ENCODE results near the gene SLC22A15. TPM values are rescaled to one million over a fixed set of nuclear protein-coding genes. Genes with fewer than 3 reads are reported as not detected.

Gene SLC22A15
- total and polyA plus RNA-seq, 5 donors: 3.5 to 9.3 (median 4.8) TPM

GRCh38 chr1:116118471-116118870 lies 142.2 kb downstream of the SLC22A15 start:
- ATAC-seq (no peak), DNase-seq (no peak)
- no peaks in the 10 kb centered on the region for H3K27me3 ChIP-seq (ENCODE audit: control insufficient read depth, insufficient read depth)
- H3K4me1 ChIP-seq (ENCODE audit: control insufficient read depth, insufficient read depth, low read length): no peaks in the 10 kb centered on the region
- no peak overlapping the region for H3K4me3 ChIP-seq (ENCODE audit: low read length)
- intact Hi-C loops (cut with DNase I): no loop called here
- no peaks in the 10 kb centered on the region for H3K9me3 ChIP-seq (ENCODE audit: control insufficient read depth, low read length)
- no peak overlapping the region for H3K27ac ChIP-seq (ENCODE audit: low read length)
- 64% methylated on average over 3 of the region's 3 CpGs for WGBS

Other genes with a start within 250 kb of the SLC22A15 start
- gene CASQ2, start 207.8 kb upstream of the SLC22A15 start, total RNA-seq: 100 to 1,000 TPM; 706 to 865 (median 788) TPM
- 702 TPM for gene CASQ2, start 207.8 kb upstream of the SLC22A15 start, polyA plus RNA-seq
- gene NHLH2, start 135.4 kb upstream of the SLC22A15 start, total RNA-seq: not detected
- gene NHLH2, start 135.4 kb upstream of the SLC22A15 start, polyA plus RNA-seq: not detected
- under 1 TPM in 1 of 4 donors, not detected in 3; 0.06 TPM for gene MAB21L3, start 134.9 kb downstream of the SLC22A15 start, total RNA-seq
- not detected for gene MAB21L3, start 134.9 kb downstream of the SLC22A15 start, polyA plus RNA-seq

Measured in right cardiac atrium (tissue), 5 donors.